ENCODE measurements around the gene CLCN1.

CLCN1 gene

GRCh38 chr7:143296686-143297085 lies 19.2 kb upstream of the CLCN1 start:
- no peak overlapping the region for H3K4me3 ChIP-seq (ENCODE audit: low read depth, low read length)
- TF ChIP-seq CTCF (IDR thresholded peaks at IDR 0.05; ENCODE audit: low read depth, low read length) = no peak
- TF ChIP-seq, protein P1, sequence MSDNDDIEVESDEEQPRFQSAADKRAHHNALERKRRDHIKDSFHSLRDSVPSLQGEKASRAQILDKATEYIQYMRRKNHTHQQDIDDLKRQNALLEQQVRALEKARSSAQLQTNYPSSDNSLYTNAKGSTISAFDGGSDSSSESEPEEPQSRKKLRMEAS (IDR thresholded peaks at IDR 0.05; ENCODE audit: low read depth, low read length) = no peak
- no peak for TF ChIP-seq MYC (IDR thresholded peaks at IDR 0.05; ENCODE audit: low read depth, low read length)
- no peak for TF ChIP-seq POLR2A (IDR thresholded peaks at IDR 0.05; ENCODE audit: extremely low read depth, insufficient read length)
- DNase-seq (ENCODE audit: low read depth) = no peak

GRCh38 chr7:143299346-143299745 lies 16.6 kb upstream of the CLCN1 start:
- H3K4me3 ChIP-seq (ENCODE audit: low read depth, low read length) = no peak overlapping the region
- no peak for DNase-seq (ENCODE audit: low read depth)
- TF ChIP-seq POLR2A (IDR thresholded peaks at IDR 0.05; ENCODE audit: extremely low read depth, insufficient read length) = no peak
- no peak for TF ChIP-seq CTCF (IDR thresholded peaks at IDR 0.05; ENCODE audit: low read depth, low read length)
- TF ChIP-seq MYC (IDR thresholded peaks at IDR 0.05; ENCODE audit: low read depth, low read length) = no peak
- TF ChIP-seq, protein P1 (IDR thresholded peaks at IDR 0.05; ENCODE audit: low read depth, low read length) = no peak

DNA sequence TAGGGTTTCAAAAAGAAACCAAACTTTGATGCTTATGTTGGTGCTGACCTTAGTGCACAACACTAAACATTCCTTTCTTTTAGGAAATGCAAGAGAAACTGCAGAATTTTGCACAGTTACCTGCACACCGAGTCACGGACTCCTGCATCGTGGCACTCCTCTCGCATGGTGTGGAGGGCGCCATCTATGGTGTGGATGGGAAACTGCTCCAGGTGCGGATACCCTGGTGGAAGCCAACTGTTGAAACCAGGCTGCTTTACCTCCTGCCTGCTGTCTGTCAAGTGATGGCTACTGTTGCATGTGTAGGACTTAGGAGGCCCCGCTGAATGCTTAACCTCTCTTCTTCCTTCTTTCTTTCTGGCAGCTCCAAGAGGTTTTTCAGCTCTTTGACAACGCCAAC lies 16.1 kb upstream of the CLCN1 start:
- TF ChIP-seq CTCF (IDR thresholded peaks at IDR 0.05; ENCODE audit: low read depth, low read length) (peak; percentile 90), MYC (IDR thresholded peaks at IDR 0.05; ENCODE audit: low read depth, low read length) (no peak)
- peak; percentile 78 for DNase-seq (ENCODE audit: low read depth)
- no peak overlapping the region for H3K4me3 ChIP-seq (ENCODE audit: low read depth, low read length)

DNA sequence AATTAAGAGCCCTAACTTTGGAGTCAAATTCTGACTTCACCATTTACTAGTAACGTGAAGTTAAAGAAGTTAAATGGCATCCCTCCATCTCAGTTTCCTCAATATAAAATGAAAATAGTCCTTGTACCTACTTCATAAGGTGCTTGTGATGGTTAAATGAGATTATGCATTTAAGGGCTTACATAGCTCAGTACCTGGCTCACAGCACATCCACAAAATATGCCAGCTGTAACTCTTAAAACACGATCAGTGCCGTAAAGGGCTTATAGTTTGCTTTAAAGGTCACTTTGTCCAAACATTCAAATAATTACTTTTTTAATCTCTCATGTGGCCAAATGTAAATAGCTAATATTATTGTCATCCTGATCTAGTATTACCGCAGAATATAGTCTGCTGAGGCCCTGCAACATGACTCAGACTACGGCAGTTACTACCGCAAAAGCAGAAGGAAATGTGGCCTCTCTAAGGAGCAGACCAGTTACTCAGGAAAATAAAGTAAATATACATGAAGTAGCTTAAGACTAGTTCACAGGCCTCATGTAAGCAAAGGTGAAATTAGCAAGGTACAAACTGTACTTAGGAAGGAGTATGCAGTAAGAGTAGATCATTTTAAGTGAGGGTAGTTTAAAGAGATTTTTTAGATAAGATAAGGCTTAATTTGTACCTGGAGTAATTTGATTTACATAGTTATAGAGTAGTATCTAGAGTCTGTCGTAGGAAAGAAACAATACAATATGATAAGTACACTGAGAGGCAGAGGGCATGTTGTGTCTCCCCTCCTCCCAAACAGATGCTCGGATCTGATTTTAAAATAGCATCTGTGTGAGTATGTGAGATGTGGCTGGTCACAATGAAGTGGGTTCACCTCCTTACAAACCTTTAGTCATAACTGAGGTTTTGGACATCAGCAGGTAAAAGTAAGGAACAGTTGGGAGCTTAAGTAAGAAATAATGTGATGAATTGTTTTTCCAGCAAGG lies 14.7 kb upstream of the CLCN1 start:
- peak; percentile 93 for DNase-seq (ENCODE audit: low read depth)
- TF ChIP-seq CTCF (IDR thresholded peaks at IDR 0.05; ENCODE audit: low read depth, low read length) (no peak), MYC (IDR thresholded peaks at IDR 0.05; ENCODE audit: low read depth, low read length) (peak; percentile 79)
- TF ChIP-seq, protein P1 (IDR thresholded peaks at IDR 0.05; ENCODE audit: low read depth, low read length) = peak; percentile 68
- H3K4me3 ChIP-seq (ENCODE audit: low read depth, low read length) = peak overlapping the region; percentile 43

DNA sequence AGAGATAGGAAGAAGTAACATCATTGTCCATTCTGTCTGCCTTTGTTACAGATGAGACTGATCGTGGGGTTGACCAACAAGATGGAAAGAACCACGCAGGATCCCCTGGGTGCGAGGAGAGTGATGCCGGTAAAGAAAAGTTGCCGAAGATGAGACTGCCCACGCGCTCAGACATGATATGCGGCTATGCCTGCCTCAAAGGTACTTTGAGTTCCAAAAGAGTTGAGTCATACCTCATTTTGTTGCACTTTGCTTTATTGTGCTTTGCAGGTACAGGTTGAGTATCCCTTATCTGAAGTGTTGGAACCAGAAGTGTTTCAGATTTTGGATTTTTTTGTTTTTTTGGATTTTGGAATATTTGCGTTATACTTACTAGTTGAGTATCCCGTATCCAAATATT lies 12.2 kb upstream of the CLCN1 start:
- no peak overlapping the region for H3K4me3 ChIP-seq (ENCODE audit: low read depth, low read length)
- no peak for DNase-seq (ENCODE audit: low read depth)
- TF ChIP-seq POLR2A (IDR thresholded peaks at IDR 0.05; ENCODE audit: extremely low read depth, insufficient read length) = no peak
- TF ChIP-seq MYC (IDR thresholded peaks at IDR 0.05; ENCODE audit: low read depth, low read length) = no peak
- no peak for TF ChIP-seq CTCF (IDR thresholded peaks at IDR 0.05; ENCODE audit: low read depth, low read length)
- TF ChIP-seq, protein P1 (IDR thresholded peaks at IDR 0.05; ENCODE audit: low read depth, low read length) = no peak
